GM19455 (cell line): Measurements from ENCODE around the gene TAF10.
A peak's percentile ranks its signal among the peaks of the same experiment; 100 is the strongest.

ENCODE experiments used
- ATAC-seq: cut with Tn5 transposase; IDR thresholded peaks from one replicate; pipeline ENCODE4 v1.9.1; 2021; ENCODE audit not compliant: unreplicated experiment

Gene TAF10

DNA sequence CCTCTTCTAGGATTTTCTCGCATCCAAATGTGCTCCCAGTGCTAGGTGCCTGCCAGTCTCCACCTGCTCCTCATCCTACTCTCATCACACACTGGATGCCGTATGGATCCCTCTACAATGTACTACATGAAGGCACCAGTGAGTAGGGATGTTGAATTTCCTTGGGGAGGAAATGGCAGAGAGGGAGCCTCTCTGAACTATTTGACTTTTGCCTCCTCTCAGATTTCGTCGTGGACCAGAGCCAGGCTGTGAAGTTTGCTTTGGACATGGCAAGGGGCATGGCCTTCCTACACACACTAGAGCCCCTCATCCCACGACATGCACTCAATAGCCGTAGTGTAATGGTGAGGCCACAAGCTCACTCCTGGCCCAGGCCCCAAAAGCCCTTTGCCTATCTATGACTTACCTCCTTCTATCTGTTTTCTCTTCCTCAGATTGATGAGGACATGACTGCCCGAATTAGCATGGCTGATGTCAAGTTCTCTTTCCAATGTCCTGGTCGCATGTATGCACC, 2.5 kb downstream of the TAF10 start:
- ATAC-seq = no peak

- ATAC-seq = no peak
Observed at GRCh38 chr11:6608726-6609501, 3.1 kb downstream of the TAF10 start.

DNA sequence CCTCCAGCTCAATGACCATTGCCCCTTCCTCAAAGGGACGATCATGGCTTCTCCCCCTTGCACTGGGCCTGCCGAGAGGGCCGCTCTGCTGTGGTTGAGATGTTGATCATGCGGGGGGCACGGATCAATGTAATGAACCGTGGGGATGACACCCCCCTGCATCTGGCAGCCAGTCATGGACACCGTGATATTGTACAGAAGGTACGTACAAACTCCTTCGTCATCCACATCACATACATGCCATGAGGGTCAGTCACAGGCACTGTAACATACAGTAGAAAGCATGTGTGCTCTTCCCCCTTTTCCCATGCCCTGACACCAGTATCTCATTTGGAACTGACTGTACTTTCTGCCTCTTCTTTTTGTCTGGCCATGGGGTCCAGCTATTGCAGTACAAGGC, 4.0 kb downstream of the TAF10 start:
- no peak for ATAC-seq

GRCh38 chr11:6607190-6607795, 4.7 kb downstream of the TAF10 start:
- ATAC-seq = no peak

DNA sequence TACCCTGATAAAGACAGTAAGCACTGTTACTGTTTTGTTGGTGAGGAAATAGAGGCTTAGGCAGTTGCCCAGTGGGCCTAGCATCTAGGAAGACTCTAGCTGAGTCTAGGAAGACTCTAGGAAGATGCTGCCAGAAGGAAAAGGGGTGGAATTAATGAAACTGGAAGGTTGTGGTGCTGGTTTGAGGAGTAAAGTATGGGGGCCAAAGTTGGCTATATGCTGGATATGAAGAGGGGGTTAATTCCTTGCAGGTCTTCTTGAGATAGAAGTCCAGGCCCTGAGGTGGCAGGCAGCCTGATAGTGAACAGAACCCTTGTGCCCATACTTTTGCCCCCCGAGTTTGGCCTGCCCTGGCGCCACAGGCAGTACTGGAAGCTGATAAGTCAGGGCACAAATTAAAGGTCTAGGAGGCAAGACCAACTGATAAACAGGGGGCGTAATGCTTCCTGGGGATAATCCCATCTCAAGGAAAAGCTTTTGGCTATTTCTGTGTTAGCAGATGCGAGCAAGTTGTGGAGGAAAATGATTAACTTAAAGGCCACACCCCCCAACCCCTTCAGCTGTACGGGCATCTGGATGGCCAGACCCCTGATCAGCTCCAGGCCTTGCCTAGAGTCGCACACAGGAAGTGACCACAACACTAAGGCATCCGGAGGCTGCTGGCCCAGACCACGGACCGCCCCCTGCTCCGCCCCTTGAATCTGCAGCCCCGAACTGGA, 5.4 kb downstream of the TAF10 start:
- ATAC-seq = peak; percentile 34

- no peak for ATAC-seq
Observed at GRCh38 chr11:6604790-6605189, 7.2 kb downstream of the TAF10 start.

DNA sequence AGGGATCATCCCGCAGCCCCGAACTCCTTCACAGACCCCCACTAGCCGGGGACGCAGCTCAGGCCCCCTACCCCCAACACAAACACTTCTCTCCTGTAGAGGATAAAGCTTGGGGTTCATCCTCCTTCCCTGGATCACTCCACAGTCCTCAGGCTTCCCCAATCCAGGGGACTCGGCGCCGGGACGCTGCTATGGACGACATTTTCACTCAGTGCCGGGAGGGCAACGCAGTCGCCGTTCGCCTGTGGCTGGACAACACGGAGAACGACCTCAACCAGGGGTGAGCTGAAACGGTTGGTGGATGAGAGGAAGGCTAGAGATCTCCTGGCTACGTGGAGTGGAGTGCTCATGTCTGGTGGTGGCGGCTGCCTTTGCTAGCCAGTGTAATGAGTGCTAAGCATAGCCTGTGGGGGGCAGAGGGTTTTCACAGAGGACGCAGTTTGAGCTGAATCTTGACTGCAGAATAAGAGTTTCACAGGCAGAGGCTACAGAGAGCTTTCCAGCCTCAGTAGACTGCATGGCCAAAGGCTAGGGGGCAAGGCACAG, 7.9 kb downstream of the TAF10 start:
- ATAC-seq = peak; percentile 45

- ATAC-seq = peak; percentile 75
Observed at GRCh38 chr11:6603287-6604080, 8.5 kb downstream of the TAF10 start, which contains the start of the genes ILK and RRP8. Gene ILK, plus strand, starts transcription at chr11:6603774. Its CDS starts 498 bp downstream, at chr11:6604272. Gene RRP8, minus strand, starts transcription at chr11:6603616. Its CDS starts 114 bp downstream, at chr11:6603502.

DNA sequence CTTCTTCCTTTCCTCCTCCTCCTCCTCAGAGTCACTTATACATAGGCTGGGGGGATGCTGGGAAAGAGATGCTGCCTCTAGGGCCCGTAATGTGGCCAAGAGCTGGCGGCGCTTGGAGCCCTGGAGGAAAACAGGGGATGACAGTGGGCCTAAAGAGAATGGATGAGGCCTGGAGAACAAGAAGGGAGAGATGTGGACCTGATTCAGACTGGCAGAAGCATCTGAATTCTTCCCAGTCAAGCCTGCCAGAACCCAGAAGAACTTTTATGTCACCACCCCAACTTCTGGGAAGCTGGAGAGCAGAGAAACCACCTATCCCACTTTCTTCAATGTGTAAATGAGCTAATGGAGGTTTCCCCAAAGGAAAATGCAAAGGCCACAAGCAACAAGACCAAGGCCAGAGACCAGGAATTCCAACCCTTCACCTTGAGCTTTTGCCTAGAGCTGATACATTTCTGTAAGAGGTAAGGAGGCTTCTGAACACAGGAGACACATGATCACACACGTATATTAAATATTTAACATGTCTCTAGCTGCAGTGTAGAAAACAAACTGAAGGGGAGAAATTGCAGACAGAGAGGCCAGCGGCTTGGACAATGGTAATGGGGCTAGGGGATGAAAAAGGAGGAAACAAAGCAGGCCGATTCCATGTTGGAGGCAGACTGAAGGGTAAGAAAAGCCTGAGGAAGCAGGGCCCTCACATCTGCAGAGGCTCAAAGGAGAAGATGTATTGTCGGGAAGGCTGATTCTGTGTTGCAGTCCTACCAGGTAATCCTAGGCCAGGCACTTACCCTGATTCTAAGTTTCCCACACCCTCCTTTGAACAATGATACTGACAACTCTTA, 9.7 kb downstream of the TAF10 start:
- ATAC-seq = no peak

- ATAC-seq = no peak
Observed at GRCh38 chr11:6601041-6601461, 11.0 kb downstream of the TAF10 start.

GRCh38 chr11:6599881-6600390, 12.1 kb downstream of the TAF10 start:
- no peak for ATAC-seq

DNA sequence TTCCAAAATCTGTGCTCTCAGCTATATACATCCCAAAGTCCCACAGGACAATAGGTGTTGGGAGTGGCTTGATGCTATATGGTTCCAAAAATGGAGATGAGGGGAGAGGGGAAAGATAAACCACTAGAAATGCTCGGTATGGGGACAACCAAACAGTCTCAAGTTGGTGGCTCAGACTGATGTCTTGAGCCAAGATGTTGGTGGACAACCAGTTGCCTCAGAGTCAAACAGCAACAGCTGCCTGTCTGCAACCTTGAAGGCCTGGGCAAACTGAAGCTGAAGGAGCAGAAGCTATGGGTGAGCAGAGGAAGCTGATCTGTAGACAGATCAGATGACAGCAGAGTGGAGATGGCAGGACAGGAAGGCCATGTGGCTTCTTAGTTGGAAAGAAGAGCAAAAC, 12.6 kb downstream of the TAF10 start:
- ATAC-seq = no peak

DNA sequence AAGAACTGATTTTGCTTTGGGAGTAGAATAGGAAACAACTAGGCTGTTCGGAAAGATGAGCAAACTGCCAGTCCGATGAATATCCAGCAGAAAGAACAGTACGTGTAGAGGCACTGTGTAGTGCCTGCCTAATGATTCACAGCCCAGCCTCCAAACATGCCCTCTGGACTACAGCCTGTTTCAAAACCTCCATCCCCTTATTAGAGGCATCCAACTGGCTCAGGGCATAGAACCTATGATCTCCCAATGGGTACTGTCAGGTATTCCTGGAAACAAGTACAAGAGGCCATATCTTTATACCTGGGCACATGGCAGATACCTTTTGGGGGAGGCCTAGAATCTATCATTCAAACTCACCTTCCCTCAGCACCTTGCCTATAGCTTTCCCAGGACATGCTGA, 13.5 kb downstream of the TAF10 start:
- ATAC-seq = no peak

DNA sequence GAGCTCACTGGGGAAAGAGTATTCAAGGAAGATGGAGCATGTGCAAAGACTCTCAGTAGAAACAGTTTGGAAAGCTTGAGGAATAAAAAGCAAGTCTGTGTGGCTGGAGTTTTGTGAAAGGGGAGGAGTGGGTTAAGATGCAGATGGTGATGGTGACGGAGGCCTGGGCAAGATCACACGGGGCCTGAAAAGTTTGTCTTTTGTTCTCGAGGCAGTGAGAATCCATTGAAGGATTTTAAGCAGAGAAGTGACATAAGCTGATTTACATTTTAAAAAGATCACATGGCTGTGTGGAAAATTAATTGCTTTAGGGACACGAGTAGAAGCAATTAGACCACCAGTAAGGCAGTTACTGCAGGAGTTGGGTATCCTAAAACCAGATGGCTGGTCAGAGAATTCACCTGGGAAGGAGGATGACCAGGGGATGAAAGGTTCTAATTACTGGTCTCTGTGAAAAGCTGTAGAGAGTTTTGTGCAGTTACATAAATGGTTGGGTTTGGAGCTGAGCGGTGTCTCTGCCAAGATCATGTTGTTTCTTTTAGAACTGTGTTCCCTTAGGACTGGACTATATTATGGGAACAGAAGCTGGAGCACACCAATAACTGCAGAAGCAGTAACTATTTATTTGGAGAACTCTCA, 15.7 kb downstream of the TAF10 start:
- ATAC-seq = no peak

DNA sequence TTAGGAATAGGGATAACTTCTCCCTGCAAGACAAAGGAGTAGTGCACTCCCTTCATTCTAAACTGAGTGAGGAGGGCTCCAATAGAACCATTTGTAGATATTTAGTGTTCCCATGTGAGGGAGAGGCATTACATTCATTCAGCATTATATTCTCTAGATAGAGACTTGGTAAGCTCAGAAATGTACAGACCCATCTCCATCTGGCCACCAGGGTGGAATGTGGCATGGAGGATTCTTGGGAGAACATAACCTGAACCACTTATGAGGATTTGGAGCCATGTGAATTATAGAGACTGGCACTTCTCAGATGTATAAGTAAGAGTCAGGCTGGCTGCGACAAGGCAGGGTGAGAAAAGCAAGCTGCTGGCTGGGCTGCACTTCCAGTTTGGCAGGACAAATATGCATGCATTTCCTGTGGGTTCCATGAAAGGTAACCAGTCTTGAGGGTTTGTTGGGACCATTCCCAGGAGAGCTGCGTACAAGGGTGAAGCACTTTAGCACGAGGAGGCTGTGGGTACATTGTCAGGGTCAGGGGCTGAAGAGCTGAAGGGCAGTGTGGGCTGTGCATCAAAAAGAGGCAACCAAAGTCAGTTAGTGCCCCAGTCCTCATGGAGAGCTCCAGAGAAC, 17.8 kb downstream of the TAF10 start:
- no peak for ATAC-seq

DNA sequence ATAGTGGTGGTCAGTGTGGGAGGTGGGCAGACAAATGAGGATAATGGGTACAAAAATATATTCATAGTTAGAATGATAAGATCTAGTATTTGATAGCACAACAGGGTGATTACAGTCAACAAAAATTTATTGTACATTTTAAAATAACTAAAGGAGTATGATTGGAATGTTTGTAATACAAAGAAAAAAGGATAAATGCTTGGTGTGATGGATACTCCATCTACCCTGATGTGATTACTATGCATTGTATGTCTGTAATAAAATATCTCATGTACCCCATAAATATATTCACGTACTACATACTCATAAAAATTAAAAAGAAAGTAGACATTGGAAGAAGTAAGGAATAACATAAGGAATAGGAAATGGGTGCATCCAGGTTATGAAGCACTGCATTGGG, 24.0 kb downstream of the TAF10 start:
- ATAC-seq = no peak

GRCh38 chr11:6587360-6587953, 24.6 kb downstream of the TAF10 start:
- ATAC-seq = no peak
